ENCODE data around the gene FGF12.

- no peak for TF ChIP-seq CTCF (IDR thresholded peaks at IDR 0.05)
- no peak for TF ChIP-seq POLR2A (IDR thresholded peaks at IDR 0.05)
Observed at GRCh38 chr3:192262001-192262400, 465.3 kb downstream of the FGF12 start.
